Measurements from ENCODE around the gene PARN.
"Not testable (repeated sequence)": the region's sequence is repeated elsewhere in the genome, so short reads cannot be mapped to it uniquely, and the experiment has no call there.

Gene PARN

DNA sequence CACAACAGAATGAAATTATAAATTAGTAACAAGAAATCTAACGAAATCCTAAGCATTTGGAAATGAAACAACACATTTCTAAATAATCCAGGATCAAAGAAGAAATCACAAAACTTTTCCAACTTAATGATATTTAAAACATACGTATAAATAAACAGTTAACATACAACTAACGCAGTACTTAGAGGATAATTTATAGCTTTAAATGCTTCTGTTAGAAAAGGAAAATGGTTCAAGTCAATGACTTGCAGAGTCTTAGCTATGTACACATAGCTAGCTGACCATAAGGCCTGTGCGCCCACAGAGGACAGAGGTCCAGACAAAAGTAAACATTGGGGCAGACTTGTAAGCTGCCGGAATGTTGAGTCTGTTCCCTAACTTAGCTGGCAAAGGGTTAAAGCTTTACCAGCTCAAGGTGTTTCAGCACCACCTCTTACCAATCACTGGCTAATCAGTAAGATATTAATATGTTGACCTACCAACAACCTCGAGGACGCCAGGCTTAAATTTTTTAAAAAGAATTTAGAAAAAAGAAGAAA, 84.6 kb downstream of the PARN start:
- H3K4me3 ChIP-seq (replicated peaks; ENCODE audit: low read depth, low read length): no peak overlapping the region
- TF ChIP-seq, protein P1, sequence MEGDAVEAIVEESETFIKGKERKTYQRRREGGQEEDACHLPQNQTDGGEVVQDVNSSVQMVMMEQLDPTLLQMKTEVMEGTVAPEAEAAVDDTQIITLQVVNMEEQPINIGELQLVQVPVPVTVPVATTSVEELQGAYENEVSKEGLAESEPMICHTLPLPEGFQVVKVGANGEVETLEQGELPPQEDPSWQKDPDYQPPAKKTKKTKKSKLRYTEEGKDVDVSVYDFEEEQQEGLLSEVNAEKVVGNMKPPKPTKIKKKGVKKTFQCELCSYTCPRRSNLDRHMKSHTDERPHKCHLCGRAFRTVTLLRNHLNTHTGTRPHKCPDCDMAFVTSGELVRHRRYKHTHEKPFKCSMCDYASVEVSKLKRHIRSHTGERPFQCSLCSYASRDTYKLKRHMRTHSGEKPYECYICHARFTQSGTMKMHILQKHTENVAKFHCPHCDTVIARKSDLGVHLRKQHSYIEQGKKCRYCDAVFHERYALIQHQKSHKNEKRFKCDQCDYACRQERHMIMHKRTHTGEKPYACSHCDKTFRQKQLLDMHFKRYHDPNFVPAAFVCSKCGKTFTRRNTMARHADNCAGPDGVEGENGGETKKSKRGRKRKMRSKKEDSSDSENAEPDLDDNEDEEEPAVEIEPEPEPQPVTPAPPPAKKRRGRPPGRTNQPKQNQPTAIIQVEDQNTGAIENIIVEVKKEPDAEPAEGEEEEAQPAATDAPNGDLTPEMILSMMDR (IDR thresholded peaks at IDR 0.05; ENCODE audit: low read length, missing control alignments): no peak
- DNase-seq (ENCODE audit: low read depth): no peak

DNA sequence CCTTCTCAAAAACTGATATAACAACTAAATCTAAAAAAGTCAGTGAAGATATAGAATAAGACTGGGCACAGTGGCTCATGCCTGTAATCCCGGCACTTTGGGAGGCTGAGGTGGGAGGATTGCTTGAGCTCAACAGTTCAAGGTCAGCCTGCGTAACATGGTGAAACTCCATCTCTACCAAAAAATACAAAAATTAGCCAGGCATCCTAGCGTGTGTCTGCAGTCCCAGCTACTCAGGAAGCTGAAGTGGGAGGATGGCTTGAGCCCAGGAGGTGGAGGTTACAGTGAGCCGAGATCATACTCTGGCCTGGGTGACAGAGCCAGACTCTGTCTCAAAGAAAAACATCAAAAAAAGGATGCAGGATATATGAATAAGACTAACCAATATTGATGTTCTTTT, 85.2 kb downstream of the PARN start:
- not testable (repeated sequence) for H3K4me3 ChIP-seq (replicated peaks; ENCODE audit: low read depth, low read length); DNase-seq (ENCODE audit: low read depth)

DNA sequence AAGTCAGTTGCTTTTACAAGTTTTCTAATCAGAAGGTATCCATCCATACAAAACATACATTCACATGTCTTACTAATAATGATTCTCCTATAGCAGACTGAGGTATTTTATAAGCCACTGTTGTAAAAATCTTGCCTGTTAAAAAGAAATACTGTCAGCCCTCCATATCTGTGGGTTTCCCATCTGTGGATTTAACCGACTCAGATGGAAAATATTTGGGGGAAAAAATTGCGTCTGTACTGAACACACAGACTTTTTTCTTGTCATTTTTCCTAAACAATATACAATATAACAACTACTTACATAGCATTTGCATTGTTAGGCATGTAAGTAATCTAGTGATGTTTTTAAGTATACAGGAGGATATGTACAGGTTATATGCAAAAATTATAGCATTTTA, 90.4 kb downstream of the PARN start:
- TF ChIP-seq, protein P1 (IDR thresholded peaks at IDR 0.05; ENCODE audit: low read length, missing control alignments): no peak
- no peak for DNase-seq (ENCODE audit: low read depth)
- no peak overlapping the region for H3K4me3 ChIP-seq (replicated peaks; ENCODE audit: low read depth, low read length)

DNA sequence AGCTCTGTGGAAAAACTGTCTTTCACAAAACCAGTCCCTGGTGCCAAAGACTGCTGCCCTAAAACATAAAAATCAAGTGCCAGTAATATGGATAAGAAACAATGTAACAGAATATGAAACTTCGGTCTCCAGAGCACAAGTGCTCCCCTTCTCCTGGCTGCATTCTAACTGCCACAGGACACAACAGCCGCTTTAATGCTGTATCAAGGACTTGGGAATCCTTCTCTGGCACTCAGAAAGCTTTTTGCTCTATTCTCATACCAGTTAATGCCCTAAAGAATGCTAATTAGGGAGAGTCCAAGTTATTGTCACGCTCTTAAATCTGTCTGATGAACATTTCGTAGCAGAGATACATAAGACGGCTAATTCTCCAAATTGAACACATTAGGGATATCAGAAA, 90.9 kb downstream of the PARN start:
- H3K4me3 ChIP-seq (replicated peaks; ENCODE audit: low read depth, low read length): no peak overlapping the region
- TF ChIP-seq, protein P1 (IDR thresholded peaks at IDR 0.05; ENCODE audit: low read length, missing control alignments): no peak
- DNase-seq (ENCODE audit: low read depth): no peak

DNA sequence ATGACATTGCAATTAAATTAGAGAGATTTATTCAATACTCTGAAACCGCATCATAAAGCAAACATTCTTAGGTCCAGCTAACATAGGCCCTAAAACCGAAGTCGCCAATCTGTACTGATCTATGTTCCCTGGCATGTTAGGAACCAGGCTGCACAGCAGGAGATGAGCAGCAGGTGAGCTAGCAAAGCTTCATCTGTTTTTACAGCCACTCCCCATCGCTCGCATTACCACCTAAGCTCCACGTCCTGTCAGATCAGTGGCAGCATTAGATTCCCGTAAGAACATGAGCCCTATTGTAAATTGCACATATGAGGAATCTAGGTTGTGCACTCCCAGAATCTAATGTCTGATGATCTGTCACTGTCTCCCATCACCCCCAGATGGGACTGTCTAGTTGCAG, 91.5 kb downstream of the PARN start:
- no peak overlapping the region for H3K4me3 ChIP-seq (replicated peaks; ENCODE audit: low read depth, low read length)
- no peak for DNase-seq (ENCODE audit: low read depth)
- TF ChIP-seq, protein P1 (IDR thresholded peaks at IDR 0.05; ENCODE audit: low read length, missing control alignments): no peak

DNA sequence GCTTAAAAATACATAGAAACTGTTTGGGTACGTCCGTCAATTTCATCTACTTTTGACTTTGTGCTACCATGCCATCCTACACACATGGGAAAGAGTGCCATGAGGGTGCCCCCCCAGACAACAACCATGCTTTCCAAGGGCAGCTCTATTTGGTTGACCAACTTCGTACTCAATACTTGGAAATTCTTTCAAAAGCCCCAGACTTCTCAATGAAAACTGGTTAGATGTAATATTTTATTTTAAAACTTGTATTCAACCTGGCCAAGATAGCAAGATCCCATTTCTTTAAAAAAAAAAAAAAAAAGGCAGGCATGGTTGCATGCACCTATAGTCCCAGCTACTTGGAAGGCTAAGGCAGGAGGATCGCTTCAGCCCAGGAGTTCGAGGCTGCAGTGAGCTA, 98.4 kb downstream of the PARN start:
- no peak for DNase-seq (ENCODE audit: low read depth)
- TF ChIP-seq, protein P1 (IDR thresholded peaks at IDR 0.05; ENCODE audit: low read length, missing control alignments): no peak
- H3K4me3 ChIP-seq (replicated peaks; ENCODE audit: low read depth, low read length): no peak overlapping the region

DNA sequence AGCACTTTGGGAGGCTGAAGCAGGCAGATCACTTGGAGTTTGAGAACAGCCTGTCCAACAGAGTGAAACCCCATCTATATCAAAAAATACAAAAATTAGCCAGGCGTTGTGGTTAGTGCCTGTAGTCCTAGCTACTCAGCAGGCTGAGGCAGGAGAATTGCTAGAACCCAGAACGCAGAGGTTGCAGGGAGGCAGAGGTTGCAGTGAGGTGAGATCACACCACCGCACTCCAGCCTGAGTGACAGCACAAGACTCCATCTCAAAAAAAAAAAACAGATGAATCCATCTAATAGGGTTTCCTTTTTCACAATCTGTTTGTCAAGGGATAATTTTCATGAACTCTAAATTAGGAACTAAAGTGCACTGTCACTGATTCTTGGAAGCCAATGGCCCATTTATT, 99.0 kb downstream of the PARN start:
- DNase-seq (ENCODE audit: low read depth): no peak
- H3K4me3 ChIP-seq (replicated peaks; ENCODE audit: low read depth, low read length): no peak overlapping the region
- TF ChIP-seq, protein P1 (IDR thresholded peaks at IDR 0.05; ENCODE audit: low read length, missing control alignments): no peak
